IMR-90 (cell line): ENCODE measurements around the gene MTMR3. TPM values are rescaled to one million over a fixed set of nuclear protein-coding genes. Genes with fewer than 3 reads are reported as not detected.

ENCODE experiments used
- ATAC-seq: fragments of 200-7000 bp; cut with Tn5 transposase; 2 replicates; pipeline ENCODE4 v1.9.1; 2020; ENCODE audit warnings: low read depth, mild to moderate bottlenecking, moderate library complexity
- BruUV-seq: library from RNA; stranded (reverse); fragments of 400-500 nt; replicated peaks from 2 replicates; lab custom pipeline; 2021; lab: Mats Ljungman, UMichigan
- CTCF ChIA-PET: fragments of 300-600 bp; formaldehyde crosslinking; extraction: SDS; loops from one replicate; lab custom pipeline; 2021; ENCODE audit warnings: antibody characterized with exemption; lab: Yijun Ruan, JAX
- POLR2A ChIA-PET: fragments of 300-600 bp; sonication (Branson Sonifier 250); formaldehyde crosslinking; loops from one replicate; lab custom pipeline; 2022; ENCODE audit warnings: antibody characterized with exemption; ENCODE audit not compliant: unreplicated experiment; lab: Charles Lee
- DNase-seq: peaks from one replicate; pipeline ENCODE4 v3.0.0; 2013
- H2AFZ ChIP-seq: replicated peaks from 2 replicates; pipeline ENCODE3; 2013; ENCODE audit warnings: low read length, mild to moderate bottlenecking; ENCODE audit not compliant: poor library complexity
- H2AK5ac ChIP-seq: 2 replicates; pipeline ENCODE4 v1.6.1; 2013; ENCODE audit warnings: low read depth, low read length, inconsistent platforms
- H2AK9ac ChIP-seq: replicated peaks from 2 replicates; pipeline ENCODE3; 2013; ENCODE audit warnings: mild to moderate bottlenecking, low read depth, low read length, moderate library complexity; ENCODE audit not compliant: poor library complexity
- H2BK120ac ChIP-seq: 2 replicates; pipeline ENCODE4 v1.6.1; 2013; ENCODE audit warnings: low read depth, low read length, inconsistent platforms
- H2BK15ac ChIP-seq: 3 replicates; pipeline ENCODE4 v1.6.1; 2013; ENCODE audit warnings: low read depth, low read length, inconsistent platforms
- H2BK20ac ChIP-seq: 2 replicates; pipeline ENCODE4 v1.6.1; 2013; ENCODE audit warnings: low read depth, mild to moderate bottlenecking, inconsistent platforms, low read length, moderate library complexity
- H2BK5ac ChIP-seq: 2 replicates; pipeline ENCODE4 v1.6.1; 2013; ENCODE audit warnings: mild to moderate bottlenecking, low read depth, low read length, inconsistent platforms; ENCODE audit not compliant: poor library complexity, severe bottlenecking
- H3K14ac ChIP-seq: replicated peaks from 2 replicates; pipeline ENCODE4 v1.6.1; 2013; ENCODE audit warnings: low read depth, low read length, inconsistent platforms
- H3K18ac ChIP-seq: 2 replicates; pipeline ENCODE4 v1.6.1; 2013; ENCODE audit warnings: low read depth, low read length, control low read depth
- H3K23ac ChIP-seq: 2 replicates; pipeline ENCODE4 v1.6.1; 2013; ENCODE audit warnings: low read depth, low read length, inconsistent platforms
- H3K27ac ChIP-seq: 2 replicates; pipeline ENCODE4 v1.5.1; 2013; ENCODE audit warnings: mild to moderate bottlenecking, control low read depth, low read length; ENCODE audit not compliant: insufficient read depth
- H3K27me3 ChIP-seq: 2 replicates; pipeline ENCODE4 v1.6.1; 2013; ENCODE audit warnings: low read length; ENCODE audit not compliant: control insufficient read depth, insufficient read depth
- H3K36me3 ChIP-seq: 2 replicates; pipeline ENCODE4 v1.6.1; 2013; ENCODE audit warnings: low read length, mixed read lengths; ENCODE audit not compliant: control insufficient read depth, insufficient read depth
- H3K4ac ChIP-seq: 2 replicates; pipeline ENCODE4 v1.6.1; 2013; ENCODE audit warnings: low read depth, low read length, inconsistent platforms
- H3K4me1 ChIP-seq: 2 replicates; pipeline ENCODE4 v1.6.1; 2013; ENCODE audit warnings: low read length, mixed read lengths; ENCODE audit not compliant: control insufficient read depth, insufficient read depth
- H3K4me2 ChIP-seq: 2 replicates; pipeline ENCODE4 v1.6.1; 2013; ENCODE audit warnings: low read depth, mild to moderate bottlenecking, control low read depth, low read length, moderate library complexity
- H3K4me3 ChIP-seq: 2 replicates; pipeline ENCODE4 v1.5.1; 2013; ENCODE audit warnings: low read depth, mild to moderate bottlenecking, control low read depth, low read length, moderate library complexity; ENCODE audit not compliant: insufficient read depth
- H3K56ac ChIP-seq: 2 replicates; pipeline ENCODE4 v1.6.1; 2013; ENCODE audit warnings: low read length, inconsistent platforms; ENCODE audit not compliant: insufficient read depth; ENCODE audit errors: extremely low read depth
- H3K79me1 ChIP-seq, 2 experiments: 2 replicates each; pipeline ENCODE4 v1.6.1; 2013; ENCODE audit warnings: low read length in 2 of 2, inconsistent platforms in 1 of 2, low read depth in 1 of 2
- H3K9ac ChIP-seq: 2 replicates; pipeline ENCODE4 v1.6.1; 2013; ENCODE audit warnings: low read depth, low read length, control low read depth
- H3K9me1 ChIP-seq: 2 replicates; pipeline ENCODE4 v1.6.1; 2013; ENCODE audit warnings: low read length, inconsistent platforms; ENCODE audit not compliant: insufficient read depth
- H3K9me3 ChIP-seq: 2 replicates; pipeline ENCODE4 v1.6.1; 2013; ENCODE audit warnings: low read length; ENCODE audit not compliant: control insufficient read depth, insufficient read depth
- H4K20me1 ChIP-seq: 2 replicates; pipeline ENCODE4 v1.6.1; 2013; ENCODE audit warnings: low read length, inconsistent platforms; ENCODE audit not compliant: insufficient read depth
- H4K5ac ChIP-seq: 2 replicates; pipeline ENCODE4 v1.6.1; 2013; ENCODE audit warnings: mild to moderate bottlenecking, low read depth, low read length, control low read depth
- H4K8ac ChIP-seq, 2 experiments: 2 replicates each; pipeline ENCODE4 v1.6.1; 2013; ENCODE audit warnings: low read depth in 2 of 2, low read length in 2 of 2, control low read depth in 1 of 2, inconsistent platforms in 1 of 2
- H4K91ac ChIP-seq: 2 replicates; pipeline ENCODE4 v1.6.1; 2013; ENCODE audit warnings: low read depth, low read length, inconsistent platforms; ENCODE audit not compliant: insufficient read depth
- BHLHE40 ChIP-seq: fragments of 150-350 bp; IDR thresholded peaks from 2 replicates; pipeline ENCODE4 v1.6.1; 2016; ENCODE audit warnings: mild to moderate bottlenecking, low read depth, low read length
- CEBPB ChIP-seq: IDR thresholded peaks from 2 replicates; pipeline ENCODE4 v1.6.1; 2012; ENCODE audit warnings: low read depth, low read length, improper control_type of control experiment
- CHD1 ChIP-seq: IDR thresholded peaks from 2 replicates; pipeline ENCODE4 v1.6.1; 2012; ENCODE audit warnings: low read depth, low read length, improper control_type of control experiment
- CTCF ChIP-seq: conservative IDR thresholded peaks from 2 replicates; pipeline ENCODE4 v1.5.1; 2012; ENCODE audit warnings: mild to moderate bottlenecking, low read depth, low read length, improper control_type of control experiment
- ELK1 ChIP-seq: fragments of 150-350 bp; IDR thresholded peaks from 2 replicates; pipeline ENCODE4 v1.6.1; 2016; ENCODE audit warnings: low read depth, mild to moderate bottlenecking, low read length, moderate library complexity, borderline replicate concordance
- FOS ChIP-seq: fragments of 150-350 bp; IDR thresholded peaks from 2 replicates; pipeline ENCODE4 v1.6.1; 2016; ENCODE audit warnings: low read depth, low read length
- MAFK ChIP-seq: IDR thresholded peaks from 2 replicates; pipeline ENCODE4 v1.6.1; 2012; ENCODE audit warnings: low read depth, low read length, improper control_type of control experiment
- MAZ ChIP-seq: IDR thresholded peaks from 2 replicates; pipeline ENCODE4 v1.6.1; 2012; ENCODE audit warnings: low read depth, mild to moderate bottlenecking, low read length, improper control_type of control experiment, moderate library complexity, borderline replicate concordance
- MXI1 ChIP-seq: IDR thresholded peaks from 2 replicates; pipeline ENCODE4 v1.6.1; 2012; ENCODE audit warnings: low read depth, mild to moderate bottlenecking, low read length, moderate library complexity, borderline replicate concordance
- NFE2L2 ChIP-seq: fragments of 150-350 bp; IDR thresholded peaks from 2 replicates; pipeline ENCODE4 v1.6.1; 2016; ENCODE audit warnings: low read depth, mild to moderate bottlenecking, low read length
- POLR2A ChIP-seq: IDR thresholded peaks from 2 replicates; pipeline ENCODE4 v1.6.1; 2012; ENCODE audit warnings: mild to moderate bottlenecking, low read depth, low read length
- RAD21 ChIP-seq: IDR thresholded peaks from 2 replicates; pipeline ENCODE4 v1.6.1; 2012; ENCODE audit warnings: low read length, improper control_type of control experiment
- RCOR1 ChIP-seq: IDR thresholded peaks from 2 replicates; pipeline ENCODE4 v1.6.1; 2012; ENCODE audit warnings: mild to moderate bottlenecking, low read length, improper control_type of control experiment; ENCODE audit not compliant: insufficient replicate concordance
- RFX5 ChIP-seq: IDR thresholded peaks from 2 replicates; pipeline ENCODE4 v1.8.0; 2012; ENCODE audit warnings: low read depth, mild to moderate bottlenecking, low read length, moderate library complexity
- SMC3 ChIP-seq: fragments of 150-350 bp; IDR thresholded peaks from 2 replicates; pipeline ENCODE4 v1.6.1; 2016; ENCODE audit warnings: low read depth, mild to moderate bottlenecking, antibody characterized with exemption, low read length, moderate library complexity
- USF2 ChIP-seq: fragments of 150-350 bp; IDR thresholded peaks from 2 replicates; pipeline ENCODE4 v1.6.1; 2017; ENCODE audit warnings: mild to moderate bottlenecking, antibody characterized with exemption, low read length, low read depth
- WGBS, 2 experiments: methylation state at CpG; one replicate each; pipeline versions ENCODE4 v1.1.5 to v1.1.7; 2013; ENCODE audit warnings: missing lambda C conversion rate in 2 of 2; ENCODE audit not compliant: insufficient read length in 1 of 2; ENCODE audit errors: extremely low coverage in 2 of 2; 5-methylcytosine and 5-hydroxymethylcytosine counted together
- dilution Hi-C: fragments of 300-500 bp; cut with HindIII; formaldehyde crosslinking; loops from one replicate; pipeline ENCODE4 v1.14.3; 2018; ENCODE audit warnings: low sequenced_read_pairs; ENCODE audit not compliant: unreplicated experiment
- in situ Hi-C: fragments of 300-500 bp; cut with MboI; formaldehyde crosslinking; loops from 3 replicates; pipeline ENCODE4 v1.14.3; 2019; ENCODE audit warnings: low sequenced_read_pairs, inconsistent platforms, mixed read lengths
- intact Hi-C: fragments of 100-400 bp; cut with micrococcal nuclease; formaldehyde crosslinking; loops from 2 replicates; pipeline ENCODE4 v1.10.0; 2022
- polyA plus RNA-seq, 3 experiments: library from polyadenylated mRNA; depleted of rRNA; stranded (reverse); fragments of >200 nt; gene quantifications; 2 replicates each; pipeline ENCODE4 v1.2.3, GENCODE V29; 2012; ENCODE audit warnings: low replicate concordance in 1 of 3
- total RNA-seq: library from RNA; depleted of rRNA; stranded (reverse); fragments of >200 nt; gene quantifications from 2 replicates; pipeline ENCODE4 v1.2.3, GENCODE V29; 2012

Gene MTMR3
- total and polyA plus RNA-seq, 2 of the 4 experiments (the other 2 are of a cell fraction), result 21.3 to 29.4 TPM

GRCh38 chr22:29870574-29870973 is 12.4 kb upstream of the MTMR3 start:
- peak; percentile 21; the same call in 1 of the 2 replicates for ATAC-seq
- H3K18ac ChIP-seq, result no peak overlapping the region
- no peak overlapping the region for H2AK5ac ChIP-seq
- no peak overlapping the region for H3K4me3 ChIP-seq
- no peak overlapping the region for H3K23ac ChIP-seq
- H2BK120ac ChIP-seq, result no peak overlapping the region
- no CpG with 5 or more reads among the region's 3 CpGs for WGBS, 2 experiments
- no peak overlapping the region for H3K4ac ChIP-seq
- no peak overlapping the region for H4K8ac ChIP-seq
- H2BK15ac ChIP-seq, result no peak overlapping the region
- H4K91ac ChIP-seq, result no peak overlapping the region
- intact Hi-C loops, result no loop called here
- ChIA-PET CTCF (interaction anchor here (0.6 kb wide), 1 partner anchor 51 kb away, joined by 3 read pairs; no protein-coding TSS in a partner anchor), POLR2A (no interaction called here)
- H3K79me1 ChIP-seq, result no peaks in the 10 kb centered on the region
- no TSS peak for BruUV-seq
- no peak overlapping the region for H2BK20ac ChIP-seq
- dilution Hi-C loops, result no loop called here
- peaks cover 3% of the 10 kb centered on the region; the same call in 1 of the 2 replicates for H3K27me3 ChIP-seq
- H3K4me1 ChIP-seq, result 0 out of 2 replicates have a peak, but pooled peaks cover 2% of the 10 kb centered on the region
- no peak overlapping the region for H2BK5ac ChIP-seq
- no peaks in the 10 kb centered on the region for H4K20me1 ChIP-seq
- no peak overlapping the region for H2AK9ac ChIP-seq
- H3K9ac ChIP-seq, result no peak overlapping the region
- H3K9me1 ChIP-seq, result no peaks in the 10 kb centered on the region
- DNase-seq, result no peak
- no peak overlapping the region for H3K27ac ChIP-seq
- H3K4me2 ChIP-seq, result no peak overlapping the region
- no peak overlapping the region for H4K5ac ChIP-seq
- TF ChIP-seq MAFK, result no peak
- no peak for TF ChIP-seq USF2
- no peak for TF ChIP-seq SMC3
- TF ChIP-seq CHD1, result no peak
- no peak for TF ChIP-seq CTCF
- no peak for TF ChIP-seq BHLHE40
- TF ChIP-seq RCOR1, result no peak
- TF ChIP-seq POLR2A, result no peak
- TF ChIP-seq CEBPB, result no peak
- no peak for TF ChIP-seq MAZ
- TF ChIP-seq FOS, result no peak
- no peak for TF ChIP-seq RFX5
- TF ChIP-seq MXI1, result no peak
- TF ChIP-seq ELK1, result no peak
- TF ChIP-seq NFE2L2, result no peak
- no peak for TF ChIP-seq RAD21
- in situ Hi-C loops, result no loop called here
- no peaks in the 10 kb centered on the region for H3K36me3 ChIP-seq
- H2AFZ ChIP-seq, result no peak overlapping the region
- H3K56ac ChIP-seq, result no peak overlapping the region
- no peak overlapping the region for H3K14ac ChIP-seq
- no peaks in the 10 kb centered on the region for H3K9me3 ChIP-seq
